Measurements from ENCODE around the gene WDR45.
A peak's percentile ranks its signal among the peaks of the same experiment; 100 is the strongest.
"Not testable (repeated sequence)": the region's sequence is repeated elsewhere in the genome, so short reads cannot be mapped to it uniquely, and the experiment has no call there.

The WDR45 gene

GRCh38 chrX:49079489-49080428 lies at the start of gene WDR45:
Gene WDR45, minus strand, starts transcription at chrX:49079887. Its CDS starts 1,792 bp downstream, at chrX:49078095.
- DNase-seq (ENCODE audit: low read depth in 2 of 2): peak; percentile 32 to 42

- no peak for DNase-seq (ENCODE audit: low read depth in 2 of 2)
Measured at GRCh38 chrX:49129427-49129826, 49.7 kb upstream of the WDR45 start.

- DNase-seq (ENCODE audit: low read depth in 2 of 2): not testable (repeated sequence)
Measured at GRCh38 chrX:49127742-49128258, 48.1 kb upstream of the WDR45 start.

GRCh38 chrX:49122499-49122898 lies 42.8 kb upstream of the WDR45 start:
- DNase-seq (ENCODE audit: low read depth in 2 of 2): no peak

GRCh38 chrX:49120091-49120490 lies 40.4 kb upstream of the WDR45 start:
- no peak for DNase-seq (ENCODE audit: low read depth in 2 of 2)

- no peak for DNase-seq (ENCODE audit: low read depth in 2 of 2)
Measured at GRCh38 chrX:49117581-49117980, 37.9 kb upstream of the WDR45 start.

- no peak for DNase-seq (ENCODE audit: low read depth in 2 of 2)
Measured at GRCh38 chrX:49116716-49117115, 37.0 kb upstream of the WDR45 start.

- no peak for DNase-seq (ENCODE audit: low read depth in 2 of 2)
Measured at GRCh38 chrX:49116076-49116475, 36.4 kb upstream of the WDR45 start.

GRCh38 chrX:49111791-49112190 lies 32.1 kb upstream of the WDR45 start:
- DNase-seq (ENCODE audit: low read depth in 2 of 2): no peak

GRCh38 chrX:49110417-49110816 lies 30.7 kb upstream of the WDR45 start:
- no peak for DNase-seq (ENCODE audit: low read depth in 2 of 2)

- DNase-seq (ENCODE audit: low read depth in 2 of 2): no peak
Measured at GRCh38 chrX:49108641-49109040, 29.0 kb upstream of the WDR45 start.

- DNase-seq (ENCODE audit: low read depth in 2 of 2): no peak
Measured at GRCh38 chrX:49106930-49107329, 27.2 kb upstream of the WDR45 start.

GRCh38 chrX:49106296-49106695 lies 26.6 kb upstream of the WDR45 start:
- no peak for DNase-seq (ENCODE audit: low read depth in 2 of 2)

- DNase-seq (ENCODE audit: low read depth in 2 of 2): no peak
Measured at GRCh38 chrX:49103637-49104036, 23.9 kb upstream of the WDR45 start.

GRCh38 chrX:49102190-49102589 lies 22.5 kb upstream of the WDR45 start:
- DNase-seq (ENCODE audit: low read depth in 2 of 2): no peak

- DNase-seq (ENCODE audit: low read depth in 2 of 2): no peak
Measured at GRCh38 chrX:49101629-49101984, 21.9 kb upstream of the WDR45 start.

GRCh38 chrX:49100704-49101628 lies 21.3 kb upstream of the WDR45 start:
- peak; percentile 72 to 75 for DNase-seq (ENCODE audit: low read depth in 2 of 2)

- DNase-seq (ENCODE audit: low read depth in 2 of 2): no peak
Measured at GRCh38 chrX:49096419-49096818, 16.7 kb upstream of the WDR45 start.

GRCh38 chrX:49089553-49089952 lies 9.9 kb upstream of the WDR45 start:
- DNase-seq (ENCODE audit: low read depth in 2 of 2): no peak

GRCh38 chrX:49082271-49082871 lies 2.7 kb upstream of the WDR45 start:
- DNase-seq (ENCODE audit: low read depth in 2 of 2): no peak

- DNase-seq (ENCODE audit: low read depth in 2 of 2): no peak
Measured at GRCh38 chrX:49077941-49078340, 1.7 kb downstream of the WDR45 start.

- no peak for DNase-seq (ENCODE audit: low read depth in 2 of 2)
Measured at GRCh38 chrX:49075347-49075746, 4.3 kb downstream of the WDR45 start.
